NCI-H1048 (cell line): ENCODE measurements around the gene ELOF1.
"Not testable (repeated sequence)": the region's sequence is repeated elsewhere in the genome, so short reads cannot be mapped to it uniquely, and the experiment has no call there.

Experiments
- DNase-seq: peaks from one replicate; lab custom pipeline; 2025; lab: John Stamatoyannopoulos, UW

The ELOF1 gene

GRCh38 chr19:11566164-11566563, 7.1 kb upstream of the ELOF1 start:
- DNase-seq, result no peak

GRCh38 chr19:11565649-11565980, 6.6 kb upstream of the ELOF1 start:
- DNase-seq, result not testable (repeated sequence)

- not testable (repeated sequence) for DNase-seq
Observed at GRCh38 chr19:11564082-11564807, 5.2 kb upstream of the ELOF1 start.

GRCh38 chr19:11563532-11563931, 4.5 kb upstream of the ELOF1 start:
- DNase-seq, result no peak

GRCh38 chr19:11560404-11561051, 1.5 kb upstream of the ELOF1 start:
- no peak for DNase-seq

GRCh38 chr19:11556634-11557420, 2.2 kb downstream of the ELOF1 start:
- no peak for DNase-seq

GRCh38 chr19:11555246-11555645, 3.8 kb downstream of the ELOF1 start:
- DNase-seq, result no peak

GRCh38 chr19:11554160-11554559, 4.9 kb downstream of the ELOF1 start:
- no peak for DNase-seq

GRCh38 chr19:11552666-11553372, 6.2 kb downstream of the ELOF1 start:
- no peak for DNase-seq

GRCh38 chr19:11551603-11552235, 7.3 kb downstream of the ELOF1 start:
- no peak for DNase-seq

GRCh38 chr19:11550265-11550664, 8.8 kb downstream of the ELOF1 start:
- no peak for DNase-seq

- no peak for DNase-seq
Observed at GRCh38 chr19:11549386-11549953, 9.6 kb downstream of the ELOF1 start.

- no peak for DNase-seq
Observed at GRCh38 chr19:11547929-11548700, 10.9 kb downstream of the ELOF1 start.

- no peak for DNase-seq
Observed at GRCh38 chr19:11541238-11541637, 17.8 kb downstream of the ELOF1 start.

GRCh38 chr19:11540645-11541044, 18.4 kb downstream of the ELOF1 start:
- no peak for DNase-seq

GRCh38 chr19:11539495-11540365, 19.3 kb downstream of the ELOF1 start:
- DNase-seq, result no peak

- DNase-seq, result no peak
Observed at GRCh38 chr19:11538232-11539036, 20.6 kb downstream of the ELOF1 start, which contains the start of gene CNN1. TSS of gene CNN1 (plus strand) at chr19:11538851. CDS start at chr19:11538928, 77 bp downstream.

- peak; percentile 72 for DNase-seq
Observed at GRCh38 chr19:11535792-11536595, 23.0 kb downstream of the ELOF1 start.
